OCI-LY3 (cell line): ENCODE results near the gene CIPC.

Experiments used
- H2AFZ ChIP-seq: fragments of 200-600, 300-600 bp; shearing (Covaris generic); 2 replicates; pipeline ENCODE4 v1.6.0; 2014; ENCODE audit warnings: antibody characterized with exemption, low read depth, low read length
- H3K27ac ChIP-seq: fragments of 200-600, 300-600 bp; sonication (generic); 2 replicates; pipeline ENCODE4 v1.5.1; 2014; ENCODE audit warnings: mild to moderate bottlenecking, low read length, moderate library complexity, mixed read lengths
- H3K27me3 ChIP-seq: fragments of 200-600, 300-600 bp; sonication (generic); 2 replicates; pipeline ENCODE4 v1.6.1; 2014; ENCODE audit warnings: low read depth, low read length, mixed read lengths
- H3K36me3 ChIP-seq: fragments of 200-600, 300-600 bp; sonication (generic); replicated peaks from 2 replicates; pipeline ENCODE3; 2014; ENCODE audit warnings: low read depth, low read length, mixed read lengths
- H3K4me1 ChIP-seq: fragments of 300-600, 200-600 bp; sonication (generic); 2 replicates; pipeline ENCODE4 v1.6.1; 2014; ENCODE audit warnings: low read length, mixed read lengths
- H3K4me2 ChIP-seq: fragments of 200-600, 300-600 bp; sonication (generic); 2 replicates; pipeline ENCODE4 v1.6.1; 2014; ENCODE audit warnings: low read length, mixed read lengths
- H3K4me3 ChIP-seq: fragments of 300-600, 200-600 bp; sonication (generic); 2 replicates; pipeline ENCODE4 v1.5.1; 2014; ENCODE audit warnings: antibody characterized with exemption, mild to moderate bottlenecking, low read length, moderate library complexity
- H3K79me2 ChIP-seq: fragments of 300-600, 200-600 bp; shearing (Covaris generic); 2 replicates; pipeline ENCODE4 v1.6.1; 2014; ENCODE audit warnings: mild to moderate bottlenecking, low read length, mixed read lengths
- H3K9ac ChIP-seq: fragments of 300-600, 200-600 bp; shearing (Covaris generic); 2 replicates; pipeline ENCODE4 v1.6.0; 2014; ENCODE audit warnings: mild to moderate bottlenecking, low read length, moderate library complexity
- H3K9me3 ChIP-seq: fragments of 200-600, 300-600 bp; shearing (Covaris generic); 2 replicates; pipeline ENCODE4 v1.6.1; 2014; ENCODE audit warnings: low read length, mixed read lengths; ENCODE audit not compliant: insufficient read depth
- H4K20me1 ChIP-seq: fragments of 200-600, 300-600 bp; sonication (generic); 2 replicates; pipeline ENCODE4 v1.6.1; 2016; ENCODE audit warnings: low read length, mixed read lengths; ENCODE audit not compliant: insufficient read depth
- EZH2phosphoT487 ChIP-seq: fragments of 200-600 bp; shearing (Covaris generic); IDR thresholded peaks from 2 replicates; pipeline ENCODE4 v1.6.1; 2018; ENCODE audit warnings: antibody characterized with exemption, mixed run types, low read depth
- TF ChIP-seq, protein P1 (sequence below): fragments of 200-600, 300-600 bp; sonication (generic); IDR thresholded peaks from 2 replicates; pipeline ENCODE4 v1.5.1; 2014; ENCODE audit warnings: antibody characterized with exemption, low read length, low read depth

Gene CIPC

DNA sequence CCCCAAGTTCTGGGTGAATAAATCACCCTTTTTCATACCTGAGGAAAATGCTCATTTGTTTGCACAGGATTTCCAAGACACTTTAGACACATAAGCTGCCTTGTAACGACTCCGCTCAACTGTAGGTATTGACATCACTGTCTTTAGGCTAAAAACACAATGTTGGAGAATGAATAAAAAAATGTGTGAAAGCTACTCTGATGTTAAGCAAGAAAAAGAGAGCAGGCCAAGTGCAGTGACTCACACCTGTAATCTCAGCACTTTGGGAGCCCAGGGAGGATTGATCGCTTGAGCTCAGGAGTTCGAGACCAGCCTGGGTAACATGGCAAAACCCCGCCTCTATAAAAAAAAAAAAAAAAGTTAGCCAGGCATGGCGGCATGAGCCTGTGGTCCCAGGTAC, 11.1 kb upstream of the CIPC start:
- Histone ChIP-seq H3K9me3 (peaks cover 13% of the 10 kb centered on the region), H3K79me2 (no peaks in the 10 kb centered on the region), H3K9ac (no peak overlapping the region), H3K27me3 (peaks cover 12% of the 10 kb centered on the region; the same call in 1 of the 2 replicates), H3K36me3 (peaks cover 6% of the 10 kb centered on the region), H2AFZ (no peak overlapping the region), H4K20me1 (no peaks in the 10 kb centered on the region), H3K4me1 (no peaks in the 10 kb centered on the region), H3K27ac (no peak overlapping the region), H3K4me3 (no peak overlapping the region), H3K4me2 (no peak overlapping the region)
- TF ChIP-seq, protein P1, sequence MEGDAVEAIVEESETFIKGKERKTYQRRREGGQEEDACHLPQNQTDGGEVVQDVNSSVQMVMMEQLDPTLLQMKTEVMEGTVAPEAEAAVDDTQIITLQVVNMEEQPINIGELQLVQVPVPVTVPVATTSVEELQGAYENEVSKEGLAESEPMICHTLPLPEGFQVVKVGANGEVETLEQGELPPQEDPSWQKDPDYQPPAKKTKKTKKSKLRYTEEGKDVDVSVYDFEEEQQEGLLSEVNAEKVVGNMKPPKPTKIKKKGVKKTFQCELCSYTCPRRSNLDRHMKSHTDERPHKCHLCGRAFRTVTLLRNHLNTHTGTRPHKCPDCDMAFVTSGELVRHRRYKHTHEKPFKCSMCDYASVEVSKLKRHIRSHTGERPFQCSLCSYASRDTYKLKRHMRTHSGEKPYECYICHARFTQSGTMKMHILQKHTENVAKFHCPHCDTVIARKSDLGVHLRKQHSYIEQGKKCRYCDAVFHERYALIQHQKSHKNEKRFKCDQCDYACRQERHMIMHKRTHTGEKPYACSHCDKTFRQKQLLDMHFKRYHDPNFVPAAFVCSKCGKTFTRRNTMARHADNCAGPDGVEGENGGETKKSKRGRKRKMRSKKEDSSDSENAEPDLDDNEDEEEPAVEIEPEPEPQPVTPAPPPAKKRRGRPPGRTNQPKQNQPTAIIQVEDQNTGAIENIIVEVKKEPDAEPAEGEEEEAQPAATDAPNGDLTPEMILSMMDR: no peak
- no peak for TF ChIP-seq EZH2phosphoT487

DNA sequence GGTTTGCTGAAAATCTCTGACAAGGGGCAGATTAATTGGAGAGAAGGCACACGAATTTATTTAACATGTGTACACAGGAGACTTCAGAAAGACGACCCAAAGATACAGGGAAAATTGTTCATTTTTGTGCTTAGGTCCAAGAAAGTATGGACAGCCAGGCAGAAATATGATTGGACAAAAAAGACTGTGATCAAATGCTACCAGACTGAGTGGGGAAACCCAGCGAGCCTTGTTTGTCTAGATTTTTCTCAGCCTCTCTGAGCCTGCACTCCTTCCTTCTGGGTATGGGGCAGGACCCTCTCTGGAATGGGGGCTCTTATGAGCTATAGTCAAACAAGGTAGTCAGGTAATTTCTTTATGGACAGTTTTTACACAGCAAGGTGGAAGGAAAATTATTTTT, 10.4 kb upstream of the CIPC start:
- Histone ChIP-seq H3K79me2 (no peaks in the 10 kb centered on the region), H3K27ac (no peak overlapping the region), H3K36me3 (peaks cover 6% of the 10 kb centered on the region), H3K27me3 (peaks cover 12% of the 10 kb centered on the region; the same call in 1 of the 2 replicates), H3K4me1 (no peaks in the 10 kb centered on the region), H2AFZ (no peak overlapping the region), H3K9me3 (peaks cover 14% of the 10 kb centered on the region), H3K4me2 (no peak overlapping the region), H3K4me3 (no peak overlapping the region), H3K9ac (no peak overlapping the region), H4K20me1 (no peaks in the 10 kb centered on the region)
- TF ChIP-seq, protein P1: no peak
- no peak for TF ChIP-seq EZH2phosphoT487

DNA sequence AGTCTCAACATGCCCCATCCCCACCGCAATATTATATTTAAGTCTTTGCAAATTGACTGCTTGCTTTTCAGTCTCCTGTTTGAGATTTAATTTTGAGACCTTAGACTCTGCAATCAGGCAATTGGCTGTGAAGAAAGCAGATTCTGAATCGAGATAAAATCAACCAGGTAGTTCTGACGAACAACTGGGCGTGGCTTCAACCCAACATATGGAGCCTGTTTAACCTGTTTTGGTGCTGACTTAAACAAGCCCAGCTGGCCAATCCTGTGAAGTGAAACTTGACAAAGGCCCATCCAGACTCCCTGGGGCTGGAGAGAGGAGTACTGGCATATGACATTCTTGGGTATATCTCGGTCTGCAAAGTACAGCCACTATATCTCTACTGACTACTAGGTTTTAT, 9.8 kb upstream of the CIPC start:
- H3K4me3 ChIP-seq: no peak overlapping the region

DNA sequence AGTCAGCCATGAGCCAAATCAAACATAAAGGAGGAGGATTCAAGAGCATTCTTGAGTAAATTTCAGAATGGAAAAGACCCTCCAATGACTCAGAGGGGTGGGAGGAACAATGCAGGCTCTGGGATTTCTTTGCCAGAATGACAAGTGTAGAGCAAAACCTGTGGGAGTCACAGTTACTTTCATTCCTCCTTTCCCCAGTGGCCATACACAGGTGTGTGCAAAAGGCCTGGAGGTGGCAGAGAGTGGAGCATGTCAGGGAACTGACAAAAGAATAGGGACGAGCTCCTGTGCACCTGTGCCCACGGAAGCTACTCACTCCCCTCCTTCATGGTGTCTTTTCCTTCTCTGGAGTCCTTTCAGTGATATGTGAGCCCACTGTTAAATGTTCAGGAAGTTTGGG, 9.4 kb upstream of the CIPC start:
- H3K4me2 ChIP-seq: no peak overlapping the region
- no peaks in the 10 kb centered on the region for H3K79me2 ChIP-seq
- no peaks in the 10 kb centered on the region for H4K20me1 ChIP-seq
- H3K4me3 ChIP-seq: no peak overlapping the region
- peaks cover 14% of the 10 kb centered on the region for H3K9me3 ChIP-seq
- H3K36me3 ChIP-seq: peaks cover 6% of the 10 kb centered on the region
- H3K27me3 ChIP-seq: peaks cover 12% of the 10 kb centered on the region; the same call in 1 of the 2 replicates
- no peak overlapping the region for H3K27ac ChIP-seq
- H3K9ac ChIP-seq: no peak overlapping the region
- no peaks in the 10 kb centered on the region for H3K4me1 ChIP-seq
- TF ChIP-seq, protein P1: no peak
- TF ChIP-seq EZH2phosphoT487: no peak
- H2AFZ ChIP-seq: no peak overlapping the region

More for the DNA sequence above, 9.8 kb upstream of the CIPC start:
- peaks cover 14% of the 10 kb centered on the region for H3K9me3 ChIP-seq
- no peak overlapping the region for H3K4me2 ChIP-seq
- no peaks in the 10 kb centered on the region for H4K20me1 ChIP-seq
- H3K79me2 ChIP-seq: no peaks in the 10 kb centered on the region
- no peaks in the 10 kb centered on the region for H3K4me1 ChIP-seq
- H3K9ac ChIP-seq: no peak overlapping the region
- H2AFZ ChIP-seq: no peak overlapping the region
- TF ChIP-seq, protein P1: no peak
- TF ChIP-seq EZH2phosphoT487: no peak
- peaks cover 12% of the 10 kb centered on the region; the same call in 1 of the 2 replicates for H3K27me3 ChIP-seq
- H3K27ac ChIP-seq: no peak overlapping the region
- peaks cover 6% of the 10 kb centered on the region for H3K36me3 ChIP-seq
